ENCODE measurements around the gene CPPED1.

The CPPED1 gene

GRCh38 chr16:12651765-12652512 lies 151.7 kb downstream of the CPPED1 start:
- H3K4me3 ChIP-seq (ENCODE audit: low read depth, low read length) = no peak overlapping the region
- TF ChIP-seq CTCF (conservative IDR thresholded peaks at IDR 0.05; ENCODE audit: low read depth, low read length) = no peak
- DNase-seq (ENCODE audit: low read depth) = no peak

- no peak for DNase-seq (ENCODE audit: low read depth)
- no peak overlapping the region for H3K4me3 ChIP-seq (ENCODE audit: low read depth, low read length)
- no peak for TF ChIP-seq CTCF (conservative IDR thresholded peaks at IDR 0.05; ENCODE audit: low read depth, low read length)
These were observed 154.3 kb downstream of the CPPED1 start for GRCh38 chr16:12649356-12649755.

GRCh38 chr16:12646490-12647274 lies 157.0 kb downstream of the CPPED1 start:
- DNase-seq (ENCODE audit: low read depth) = peak; percentile 3
- H3K4me3 ChIP-seq (ENCODE audit: low read depth, low read length) = no peak overlapping the region
- no peak for TF ChIP-seq CTCF (conservative IDR thresholded peaks at IDR 0.05; ENCODE audit: low read depth, low read length)

GRCh38 chr16:12646098-12646489 lies 157.6 kb downstream of the CPPED1 start:
- TF ChIP-seq CTCF (conservative IDR thresholded peaks at IDR 0.05; ENCODE audit: low read depth, low read length) = no peak
- no peak for DNase-seq (ENCODE audit: low read depth)
- no peak overlapping the region for H3K4me3 ChIP-seq (ENCODE audit: low read depth, low read length)

- TF ChIP-seq CTCF (conservative IDR thresholded peaks at IDR 0.05; ENCODE audit: low read depth, low read length) = no peak
- H3K4me3 ChIP-seq (ENCODE audit: low read depth, low read length) = no peak overlapping the region
- no peak for DNase-seq (ENCODE audit: low read depth)
These were observed 160.6 kb downstream of the CPPED1 start for GRCh38 chr16:12643034-12643455.

GRCh38 chr16:12639044-12639443 lies 164.6 kb downstream of the CPPED1 start:
- DNase-seq (ENCODE audit: low read depth) = peak; percentile 61
- no peak overlapping the region for H3K4me3 ChIP-seq (ENCODE audit: low read depth, low read length)
- TF ChIP-seq CTCF (conservative IDR thresholded peaks at IDR 0.05; ENCODE audit: low read depth, low read length) = no peak
